Neural cell (in vitro differentiated cells): ENCODE data around the gene PKNOX2.

Experiments used
- CTCF ChIP-seq: fragments of 450-650 bp; IDR thresholded peaks from 2 replicates; pipeline ENCODE4 v1.5.1; 2014; ENCODE audit warnings: antibody characterized with exemption, mild to moderate bottlenecking, moderate library complexity; ENCODE audit not compliant: poor library complexity, severe bottlenecking
- POLR2AphosphoS5 ChIP-seq: IDR thresholded peaks from 2 replicates; pipeline ENCODE4 v1.6.1; 2012

- TF ChIP-seq CTCF = no peak
- TF ChIP-seq POLR2AphosphoS5 = no peak
These were observed 165.2 kb downstream of the PKNOX2 start for GRCh38 chr11:125329786-125330185.
